C4-2B (cell line): ENCODE results near the gene MAFB.
A peak's percentile ranks its signal among the peaks of the same experiment; 100 is the strongest.

Source experiments
- H3K27ac ChIP-seq: fragments of 450-650 bp; 2 replicates; pipeline ENCODE4 v1.5.1; 2017
- CTCF ChIP-seq: fragments of 450-650 bp; conservative IDR thresholded peaks from 2 replicates; pipeline ENCODE4 v1.5.1; 2017; ENCODE audit warnings: mild to moderate bottlenecking
- ZFX ChIP-seq: fragments of 450-650 bp; IDR thresholded peaks from 2 replicates; pipeline ENCODE4 v1.6.1; 2017

The MAFB gene

GRCh38 chr20:40690836-40691565, 2.0 kb upstream of the MAFB start:
- H3K27ac ChIP-seq: no peak overlapping the region
- TF ChIP-seq CTCF (no peak), ZFX (no peak)

- TF ChIP-seq CTCF: peak; percentile 95
- no peak for TF ChIP-seq ZFX
- peak overlapping the region; percentile 78 for H3K27ac ChIP-seq
Measured at GRCh38 chr20:40689943-40690835, 1.2 kb upstream of the MAFB start.

GRCh38 chr20:40688129-40689099, 622 bp downstream of the MAFB start:
- no peak for TF ChIP-seq CTCF
- TF ChIP-seq ZFX: peak; percentile 40
- peak overlapping the region; percentile 78 for H3K27ac ChIP-seq

- H3K27ac ChIP-seq: peak overlapping the region; percentile 78
- TF ChIP-seq ZFX: no peak
- TF ChIP-seq CTCF: 0 out of 2 replicates have a peak, but pooled peaks have one; percentile 23
Measured at GRCh38 chr20:40687384-40688128, 1.5 kb downstream of the MAFB start.

- peak overlapping the region; percentile 78 for H3K27ac ChIP-seq
Measured at GRCh38 chr20:40686893-40687292, 2.1 kb downstream of the MAFB start.

More at GRCh38 chr20:40686893-40687292, 2.1 kb downstream of the MAFB start:
- TF ChIP-seq ZFX (no peak), CTCF (no peak)
